Measurements from ENCODE around the gene PIEZO2. TPM values are rescaled to one million over a fixed set of nuclear protein-coding genes. Genes with fewer than 3 reads are reported as not detected.

The PIEZO2 gene
- total and polyA plus RNA-seq, 2 of the 8 experiments (the other 6 are each of a cell fraction or from before 2014, with no cell fraction given) = 4.7 to 16.5 TPM

DNA sequence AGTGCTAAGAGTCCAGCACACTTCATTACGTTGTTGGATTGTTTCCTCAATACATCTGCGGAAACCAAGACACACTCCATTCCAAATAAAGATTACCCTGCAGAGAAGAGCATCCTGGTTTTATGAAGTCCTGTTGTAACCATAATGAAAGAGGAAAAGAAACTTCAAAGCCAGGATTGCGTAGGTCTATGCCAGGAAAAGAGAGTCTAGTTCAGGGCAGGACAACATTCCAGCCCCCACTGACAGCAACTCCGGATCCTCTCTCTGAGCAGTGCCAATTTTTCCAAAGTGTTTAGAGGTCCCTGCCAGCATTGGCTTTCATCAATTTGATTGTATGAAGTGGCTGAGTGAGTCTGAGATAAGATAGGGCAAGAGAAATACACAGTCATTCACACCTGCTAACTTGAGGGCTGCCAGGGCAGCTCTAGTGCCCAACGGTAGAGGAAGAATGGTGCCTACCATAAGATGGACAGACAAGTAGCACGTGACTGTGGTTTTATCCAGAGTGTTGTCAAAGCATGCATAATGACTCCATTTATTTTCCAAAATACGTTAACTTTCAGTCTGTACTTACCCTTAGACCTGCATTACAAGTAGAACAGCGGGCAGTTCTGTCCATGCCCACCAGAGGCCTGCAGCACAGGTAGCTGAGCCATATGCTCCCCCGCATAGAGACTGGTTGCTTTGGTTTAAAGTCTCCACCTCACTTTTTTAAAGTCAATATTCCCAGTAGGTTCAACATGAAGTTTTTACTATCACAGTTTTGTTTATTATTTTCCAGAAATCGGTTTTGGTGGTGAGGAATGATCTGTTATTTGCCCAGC is 23.7 kb downstream of the PIEZO2 start:
- Histone ChIP-seq H3K23me2 (ENCODE audit: low read depth, low read length) (no peaks in the 10 kb centered on the region), H3K9me3 (ENCODE audit: insufficient read depth in 2 of 2, low read depth in 1 of 2, low read length in 1 of 2) (peaks cover 4 to 5% of the 10 kb centered on the region in 2 experiments; a peak in 1 of 4 replicates), H3K79me2 (ENCODE audit: control insufficient read depth in 1 of 2, insufficient read depth in 2 of 2, low read length in 2 of 2) (no peaks in the 10 kb centered on the region), H3K23ac (ENCODE audit: insufficient read length) (no peak overlapping the region), H3K27ac (ENCODE audit: low read depth, low read length) (no peak overlapping the region), H3K27me3 (replicated peaks in 1 of 4; ENCODE audit: control insufficient read depth in 3 of 4, extremely low read depth in 1 of 4, insufficient read depth in 3 of 4, low read length in 3 of 4) (no peaks in the 10 kb centered on the region), H2BK20ac (ENCODE audit: low read length) (no peak overlapping the region), H2BK12ac (ENCODE audit: low read depth, low read length) (no peak overlapping the region), H3K18ac (ENCODE audit: extremely low read depth, low read length) (no peak overlapping the region), H2BK5ac (ENCODE audit: low read depth, low read length) (no peak overlapping the region), H3K4me3 (ENCODE audit: extremely low read depth in 1 of 4, insufficient read depth in 2 of 4, low read depth in 3 of 4, low read length in 4 of 4) (no peak overlapping the region), H3K79me1 (ENCODE audit: low read depth, low read length) (no peaks in the 10 kb centered on the region), H3K9ac (replicated peaks in 1 of 4; ENCODE audit: extremely low read depth in 1 of 4, low read depth in 3 of 4, low read length in 3 of 4) (no peak overlapping the region), H3K36me3 (ENCODE audit: control insufficient read depth in 2 of 4, insufficient read depth in 4 of 4, low read length in 3 of 4) (no peaks in the 10 kb centered on the region), H4K5ac (ENCODE audit: insufficient read length, low read depth, low read length) (no peak overlapping the region), H3K4me2 (ENCODE audit: insufficient read depth in 1 of 2, low read depth in 2 of 2, low read length in 2 of 2) (no peak overlapping the region), H4K91ac (replicated peaks; ENCODE audit: insufficient read length, low read length) (no peak overlapping the region), H2AK5ac (ENCODE audit: low read depth, low read length) (no peak overlapping the region), H4K20me1 (replicated peaks in 1 of 2; ENCODE audit: control insufficient read depth in 1 of 2, insufficient read depth in 2 of 2, low read length in 2 of 2) (no peaks in the 10 kb centered on the region), H3K4ac (replicated peaks; ENCODE audit: insufficient read length, low read depth, low read length) (no peak overlapping the region), H3K14ac (ENCODE audit: insufficient read length) (no peak overlapping the region), H2AFZ (ENCODE audit: low read length) (no peak overlapping the region), H3K56ac (replicated peaks; ENCODE audit: insufficient read length, low read depth, low read length) (no peak overlapping the region), H3K4me1 (replicated peaks in 1 of 4; ENCODE audit: control insufficient read depth in 3 of 4, insufficient read depth in 4 of 4, low read length in 3 of 4) (no peaks in the 10 kb centered on the region), H4K8ac (ENCODE audit: extremely low read depth, insufficient read depth, low read length) (no peak overlapping the region), H2BK120ac (replicated peaks; ENCODE audit: low read depth, low read length) (no peak overlapping the region), H2BK15ac (ENCODE audit: low read length) (no peak overlapping the region)
- FAIRE-seq (no peak), DNase-seq (ENCODE audit: low read depth in 1 of 2, low spot score in 2 of 2) (no peak)
- ChIA-PET POLR2A (ENCODE audit: partially characterized antibody) (no interaction called here), CTCF (ENCODE audit: partially characterized antibody) (no interaction called here)
- WGBS, 2 experiments (ENCODE audit: extremely low coverage in 1 of 2, insufficient coverage in 1 of 2, insufficient read length in 1 of 2, insufficient replicate concordance in 2 of 2, low coverage in 1 of 2, low lambda C conversion rate in 2 of 2, missing lambda C conversion rate in 1 of 2) = 89% methylated on average over 10 of the region's 10 CpGs; no CpG with 5 or more reads in 1 of the 2 experiments
- TF ChIP-seq FOSL1 (IDR thresholded peaks at IDR 0.05; ENCODE audit: insufficient read depth, low read depth, low read length) (no peak), SP1 (IDR thresholded peaks at IDR 0.05; ENCODE audit: low read depth, low read length) (no peak), KDM5A (IDR thresholded peaks at IDR 0.05; ENCODE audit: low read length) (no peak), SP4 (IDR thresholded peaks at IDR 0.05; ENCODE audit: low read length) (no peak), RBBP5 (IDR thresholded peaks at IDR 0.05; ENCODE audit: borderline replicate concordance, low read depth, low read length) (no peak), HDAC2 (IDR thresholded peaks at IDR 0.05; ENCODE audit: borderline replicate concordance in 1 of 2, low read depth in 2 of 2, low read length in 2 of 2) (no peak)
- TF ChIP-seq, protein P1, sequence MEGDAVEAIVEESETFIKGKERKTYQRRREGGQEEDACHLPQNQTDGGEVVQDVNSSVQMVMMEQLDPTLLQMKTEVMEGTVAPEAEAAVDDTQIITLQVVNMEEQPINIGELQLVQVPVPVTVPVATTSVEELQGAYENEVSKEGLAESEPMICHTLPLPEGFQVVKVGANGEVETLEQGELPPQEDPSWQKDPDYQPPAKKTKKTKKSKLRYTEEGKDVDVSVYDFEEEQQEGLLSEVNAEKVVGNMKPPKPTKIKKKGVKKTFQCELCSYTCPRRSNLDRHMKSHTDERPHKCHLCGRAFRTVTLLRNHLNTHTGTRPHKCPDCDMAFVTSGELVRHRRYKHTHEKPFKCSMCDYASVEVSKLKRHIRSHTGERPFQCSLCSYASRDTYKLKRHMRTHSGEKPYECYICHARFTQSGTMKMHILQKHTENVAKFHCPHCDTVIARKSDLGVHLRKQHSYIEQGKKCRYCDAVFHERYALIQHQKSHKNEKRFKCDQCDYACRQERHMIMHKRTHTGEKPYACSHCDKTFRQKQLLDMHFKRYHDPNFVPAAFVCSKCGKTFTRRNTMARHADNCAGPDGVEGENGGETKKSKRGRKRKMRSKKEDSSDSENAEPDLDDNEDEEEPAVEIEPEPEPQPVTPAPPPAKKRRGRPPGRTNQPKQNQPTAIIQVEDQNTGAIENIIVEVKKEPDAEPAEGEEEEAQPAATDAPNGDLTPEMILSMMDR (IDR thresholded peaks at IDR 0.05; ENCODE audit: control extremely low read depth in 1 of 3, insufficient read depth in 1 of 3, low read depth in 1 of 3, low read length in 3 of 3) = peak in 1 of 3 experiments; percentile 20; a peak in 1 of 4 replicates
